Keratinocyte (primary cell): ENCODE measurements around the gene RNF225. TPM values are rescaled to one million over a fixed set of nuclear protein-coding genes. Genes with fewer than 3 reads are reported as not detected.
"Not testable (repeated sequence)": the region's sequence is repeated elsewhere in the genome, so short reads cannot be mapped to it uniquely, and the experiment has no call there.

ENCODE experiments used
- DNase-seq: peaks from one replicate; pipeline ENCODE4 v3.0.0-alpha.2; 2011; ENCODE audit warnings: low read depth, missing footprints, low spot score
- FAIRE-seq: peaks from 2 replicates; lab custom pipeline; 2011; peaks lifted over from hg19 to GRCh38; lab: Jason Lieb, UNC
- H2AFZ ChIP-seq: 2 replicates; pipeline ENCODE4 v1.6.0; 2012; ENCODE audit warnings: low read length, control low read depth, inconsistent platforms; ENCODE audit not compliant: control insufficient read depth
- H3K27ac ChIP-seq: 2 replicates; pipeline ENCODE4 v1.5.1; 2011; ENCODE audit warnings: low read length; ENCODE audit not compliant: control insufficient read depth, insufficient read depth
- H3K27me3 ChIP-seq: 3 replicates; pipeline ENCODE4 v1.6.0; 2011; ENCODE audit warnings: low read length; ENCODE audit not compliant: control insufficient read depth, insufficient read depth; ENCODE audit errors: extremely low read depth
- H3K36me3 ChIP-seq, 2 experiments: 2 replicates in 1 of 2; 3 replicates in 1 of 2; pipeline ENCODE4 v1.5.1; 2011; ENCODE audit warnings: low read length in 2 of 2, mild to moderate bottlenecking in 1 of 2; ENCODE audit not compliant: control insufficient read depth in 2 of 2, insufficient read depth in 2 of 2; ENCODE audit errors: extremely low read depth in 1 of 2
- H3K4me1 ChIP-seq: 3 replicates; pipeline ENCODE4 v1.5.1; 2011; ENCODE audit warnings: low read length; ENCODE audit not compliant: control insufficient read depth, insufficient read depth; ENCODE audit errors: extremely low read depth
- H3K4me2 ChIP-seq: 3 replicates; pipeline ENCODE4 v1.6.0; 2011; ENCODE audit warnings: low read depth, low read length; ENCODE audit not compliant: control insufficient read depth, insufficient read depth; ENCODE audit errors: extremely low read depth
- H3K4me3 ChIP-seq, 3 experiments: fragments of 200-600 bp in 1 of 3; sonication (generic) in 1 of 3; 2 replicates in 2 of 3; 3 replicates in 1 of 3; pipeline ENCODE4 v1.5.1; 2011 to 2016; ENCODE audit warnings: low read length in 3 of 3, mild to moderate bottlenecking in 3 of 3, control low read depth in 2 of 3, inconsistent platforms in 1 of 3, low read depth in 1 of 3, mixed read lengths in 1 of 3, mixed run types in 1 of 3, moderate library complexity in 1 of 3; ENCODE audit not compliant: control insufficient read depth in 2 of 3, insufficient read depth in 2 of 3; ENCODE audit errors: extremely low read depth in 1 of 3
- H3K79me2 ChIP-seq: 2 replicates; pipeline ENCODE4 v1.6.0; 2012; ENCODE audit warnings: low read length; ENCODE audit not compliant: control insufficient read depth, insufficient read depth
- H3K9ac ChIP-seq: 3 replicates; pipeline ENCODE4 v1.6.0; 2011; ENCODE audit warnings: low read length; ENCODE audit not compliant: control insufficient read depth, insufficient read depth; ENCODE audit errors: extremely low read depth
- H3K9me1 ChIP-seq: 3 replicates; pipeline ENCODE4 v1.6.0; 2011; ENCODE audit warnings: low read length; ENCODE audit not compliant: control insufficient read depth, insufficient read depth; ENCODE audit errors: extremely low read depth
- H3K9me3 ChIP-seq: 2 replicates; pipeline ENCODE4 v1.5.1; 2012; ENCODE audit warnings: low read depth, low read length; ENCODE audit not compliant: control insufficient read depth
- H4K20me1 ChIP-seq: 3 replicates; pipeline ENCODE4 v1.6.0; 2011; ENCODE audit warnings: low read length; ENCODE audit not compliant: control insufficient read depth, insufficient read depth; ENCODE audit errors: extremely low read depth
- CTCF ChIP-seq, 3 experiments: IDR thresholded peaks in 1 of 3; conservative IDR thresholded peaks in 1 of 3; optimal IDR thresholded peaks in 1 of 3; 2 replicates in 2 of 3; 3 replicates in 1 of 3; pipeline versions ENCODE3 to v1.5.1; 2011; ENCODE audit warnings: low read length in 3 of 3, mild to moderate bottlenecking in 3 of 3, moderate library complexity in 2 of 3, control low read depth in 1 of 3, inconsistent platforms in 1 of 3; ENCODE audit not compliant: insufficient read depth in 2 of 3; ENCODE audit errors: extremely low read depth in 1 of 3
- EZH2 ChIP-seq: IDR thresholded peaks from one replicate; pipeline ENCODE4 v1.6.1; 2012; ENCODE audit warnings: inconsistent platforms, mild to moderate bottlenecking, low read length, moderate library complexity
- dilution Hi-C: fragments of 300-500 bp; cut with MboI; formaldehyde crosslinking; loops from one replicate; pipeline ENCODE4 v1.7.0; 2020; ENCODE audit warnings: low sequenced_read_pairs; ENCODE audit not compliant: extremely low pct_ligation_motif_present
- polyA plus RNA-seq, 5 experiments: library from polyadenylated mRNA; depleted of rRNA in 3 of 5; stranded (reverse) in 3 of 5; stranded (forward) in 1 of 5; unstranded in 1 of 5; fragments of >200 nt; gene quantifications; 1 replicate in 1 of 5; 2 replicates in 3 of 5; 3 replicates in 1 of 5; pipeline versions ENCODE4 v1.2.1 to v1.2.3, GENCODE V29; 2011 to 2012; ENCODE audit warnings: missing spikeins in 2 of 5, low read depth in 1 of 5, low replicate concordance in 1 of 5

The RNF225 gene
- polyA plus RNA-seq, 1 donor (not counting 4 experiments of a cell fraction or from before 2014, with no cell fraction given): not detected

DNA sequence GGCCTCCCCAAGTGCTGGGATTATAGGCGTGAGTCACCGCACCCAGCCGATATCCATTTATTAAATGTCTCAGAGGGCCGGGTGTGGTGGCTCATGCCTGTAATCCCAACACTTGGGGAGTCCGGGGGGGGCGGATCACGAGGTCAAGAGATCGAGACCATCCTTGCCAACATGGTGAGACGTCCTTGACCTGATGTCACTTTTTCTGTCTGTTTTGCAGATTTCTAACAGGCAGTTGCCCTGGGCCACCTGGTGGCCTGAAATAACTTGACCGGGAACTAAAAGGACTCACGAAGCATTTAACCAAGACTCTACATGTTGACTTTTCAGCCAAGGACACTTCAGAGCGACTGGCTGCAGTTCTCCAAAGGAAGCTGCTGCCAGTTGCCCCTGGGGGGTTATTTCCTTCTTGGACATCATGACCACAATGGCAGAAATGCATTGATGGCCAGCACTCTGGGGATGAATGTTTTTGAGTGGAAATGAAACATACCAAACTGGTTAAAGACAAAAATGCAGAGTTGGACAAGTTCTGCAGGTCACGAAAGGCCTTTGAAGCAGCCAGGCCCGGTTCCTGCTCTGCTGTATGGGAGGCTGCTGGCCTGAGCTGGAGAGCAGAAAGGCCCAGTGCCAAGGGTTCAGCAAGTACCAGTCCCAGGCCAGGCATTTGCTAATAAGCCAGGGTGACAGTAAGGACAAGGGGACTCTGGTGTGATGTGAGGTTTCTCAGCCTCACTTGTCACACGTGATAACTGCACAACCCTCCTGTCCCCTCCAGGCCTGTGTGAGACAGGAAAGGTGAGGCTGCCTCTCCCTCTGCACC lies 22.9 kb upstream of the RNF225 start:
- H3K36me3 ChIP-seq: no peaks in the 10 kb centered on the region
- dilution Hi-C loops: no loop called here
- H3K4me1 ChIP-seq: no peaks in the 10 kb centered on the region
- no peak overlapping the region for H3K9ac ChIP-seq
- H3K79me2 ChIP-seq: no peaks in the 10 kb centered on the region
- H3K9me3 ChIP-seq: no peaks in the 10 kb centered on the region
- H3K9me1 ChIP-seq: no peaks in the 10 kb centered on the region
- no peak overlapping the region for H2AFZ ChIP-seq
- H3K4me2 ChIP-seq: no peak overlapping the region
- no peaks in the 10 kb centered on the region for H3K27me3 ChIP-seq
- H3K27ac ChIP-seq: no peak overlapping the region
- no peak overlapping the region for H3K4me3 ChIP-seq
- TF ChIP-seq CTCF (optimal IDR thresholded peaks at IDR 0.05 in 1 of 3, IDR thresholded peaks at IDR 0.05 in 1 of 3, conservative IDR thresholded peaks at IDR 0.05 in 1 of 3; ENCODE audit: extremely low read depth in 1 of 3, insufficient read depth in 2 of 3, low read length in 3 of 3) (no peak), EZH2 (no peak)
- FAIRE-seq: no peak
- no peak for DNase-seq
- H4K20me1 ChIP-seq: no peaks in the 10 kb centered on the region

DNA sequence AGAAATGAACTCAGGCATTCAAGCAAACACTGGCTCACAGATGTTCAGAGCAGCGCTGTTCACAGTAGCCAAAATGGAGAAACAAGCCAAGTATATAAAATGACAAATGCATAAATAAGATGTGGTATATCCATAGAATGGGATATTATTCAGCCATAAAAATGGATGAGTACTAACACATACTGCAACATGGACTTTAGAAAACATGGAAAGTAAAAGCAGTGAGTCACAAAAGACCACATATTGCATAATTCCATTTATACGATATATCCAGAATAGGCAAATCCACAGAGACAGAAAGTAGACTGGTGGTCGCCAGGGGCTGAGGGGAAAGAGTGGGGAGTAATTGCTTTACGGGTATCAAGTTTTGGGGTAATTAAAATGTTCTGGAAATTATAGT lies 21.3 kb upstream of the RNF225 start:
- Histone ChIP-seq H3K36me3 (no peaks in the 10 kb centered on the region), H3K27me3 (no peaks in the 10 kb centered on the region), H3K9me1 (no peaks in the 10 kb centered on the region), H3K9me3 (no peaks in the 10 kb centered on the region), H3K79me2 (no peaks in the 10 kb centered on the region), H3K27ac (no peak overlapping the region), H3K4me2 (no peak overlapping the region), H3K4me3 (no peak overlapping the region), H3K4me1 (no peaks in the 10 kb centered on the region), H3K9ac (no peak overlapping the region), H4K20me1 (no peaks in the 10 kb centered on the region), H2AFZ (no peak overlapping the region)
- FAIRE-seq (no peak), DNase-seq (no peak)
- TF ChIP-seq EZH2 (no peak), CTCF (optimal IDR thresholded peaks at IDR 0.05 in 1 of 3, IDR thresholded peaks at IDR 0.05 in 1 of 3, conservative IDR thresholded peaks at IDR 0.05 in 1 of 3; ENCODE audit: extremely low read depth in 1 of 3, insufficient read depth in 2 of 3, low read length in 3 of 3) (no peak)
- dilution Hi-C loops: no loop called here

GRCh38 chr19:58376724-58377123 lies 18.7 kb upstream of the RNF225 start:
- H3K9me1 ChIP-seq, FAIRE-seq, H4K20me1 ChIP-seq, H3K9me3 ChIP-seq, H3K4me1 ChIP-seq, H3K27me3 ChIP-seq, H3K36me3 ChIP-seq, H3K4me2 ChIP-seq, H3K9ac ChIP-seq, DNase-seq, H3K27ac ChIP-seq, H2AFZ ChIP-seq, dilution Hi-C loops, H3K4me3 ChIP-seq, H3K79me2 ChIP-seq: not testable (repeated sequence)
